Measurements from ENCODE around the gene NALCN.

Gene NALCN

DNA sequence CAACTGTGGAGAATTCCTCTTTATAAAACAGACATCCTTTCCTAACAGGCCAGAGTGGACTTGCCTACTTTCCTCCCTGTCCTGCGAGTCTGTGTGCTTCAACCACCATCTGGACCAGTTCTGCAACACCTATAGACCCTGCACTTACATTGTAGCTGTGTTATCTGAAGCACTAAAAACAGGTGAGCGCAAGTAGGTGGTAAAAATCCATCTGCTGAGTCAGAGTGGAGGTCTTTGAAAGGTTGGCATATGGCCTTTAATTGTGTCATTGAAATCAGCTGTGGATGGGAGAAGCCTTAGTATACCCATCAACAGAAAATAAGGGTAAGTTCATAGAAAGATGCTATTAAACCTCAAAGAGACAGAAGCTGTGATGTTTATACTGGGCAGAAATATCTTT is 7.6 kb upstream of the NALCN start:
- TF ChIP-seq TCF12 (IDR thresholded peaks at IDR 0.05; ENCODE audit: low read depth) (no peak), EGR1 (IDR thresholded peaks at IDR 0.05) (no peak), FOXM1 (IDR thresholded peaks at IDR 0.05; ENCODE audit: borderline replicate concordance, low read depth) (no peak), ZBTB7A (IDR thresholded peaks at IDR 0.05; ENCODE audit: low read depth) (no peak), RAD21 (IDR thresholded peaks at IDR 0.05; ENCODE audit: low read depth) (no peak)
- TF ChIP-seq, protein P1, sequence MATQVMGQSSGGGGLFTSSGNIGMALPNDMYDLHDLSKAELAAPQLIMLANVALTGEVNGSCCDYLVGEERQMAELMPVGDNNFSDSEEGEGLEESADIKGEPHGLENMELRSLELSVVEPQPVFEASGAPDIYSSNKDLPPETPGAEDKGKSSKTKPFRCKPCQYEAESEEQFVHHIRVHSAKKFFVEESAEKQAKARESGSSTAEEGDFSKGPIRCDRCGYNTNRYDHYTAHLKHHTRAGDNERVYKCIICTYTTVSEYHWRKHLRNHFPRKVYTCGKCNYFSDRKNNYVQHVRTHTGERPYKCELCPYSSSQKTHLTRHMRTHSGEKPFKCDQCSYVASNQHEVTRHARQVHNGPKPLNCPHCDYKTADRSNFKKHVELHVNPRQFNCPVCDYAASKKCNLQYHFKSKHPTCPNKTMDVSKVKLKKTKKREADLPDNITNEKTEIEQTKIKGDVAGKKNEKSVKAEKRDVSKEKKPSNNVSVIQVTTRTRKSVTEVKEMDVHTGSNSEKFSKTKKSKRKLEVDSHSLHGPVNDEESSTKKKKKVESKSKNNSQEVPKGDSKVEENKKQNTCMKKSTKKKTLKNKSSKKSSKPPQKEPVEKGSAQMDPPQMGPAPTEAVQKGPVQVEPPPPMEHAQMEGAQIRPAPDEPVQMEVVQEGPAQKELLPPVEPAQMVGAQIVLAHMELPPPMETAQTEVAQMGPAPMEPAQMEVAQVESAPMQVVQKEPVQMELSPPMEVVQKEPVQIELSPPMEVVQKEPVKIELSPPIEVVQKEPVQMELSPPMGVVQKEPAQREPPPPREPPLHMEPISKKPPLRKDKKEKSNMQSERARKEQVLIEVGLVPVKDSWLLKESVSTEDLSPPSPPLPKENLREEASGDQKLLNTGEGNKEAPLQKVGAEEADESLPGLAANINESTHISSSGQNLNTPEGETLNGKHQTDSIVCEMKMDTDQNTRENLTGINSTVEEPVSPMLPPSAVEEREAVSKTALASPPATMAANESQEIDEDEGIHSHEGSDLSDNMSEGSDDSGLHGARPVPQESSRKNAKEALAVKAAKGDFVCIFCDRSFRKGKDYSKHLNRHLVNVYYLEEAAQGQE (IDR thresholded peaks at IDR 0.05; ENCODE audit: low read depth) = no peak

DNA sequence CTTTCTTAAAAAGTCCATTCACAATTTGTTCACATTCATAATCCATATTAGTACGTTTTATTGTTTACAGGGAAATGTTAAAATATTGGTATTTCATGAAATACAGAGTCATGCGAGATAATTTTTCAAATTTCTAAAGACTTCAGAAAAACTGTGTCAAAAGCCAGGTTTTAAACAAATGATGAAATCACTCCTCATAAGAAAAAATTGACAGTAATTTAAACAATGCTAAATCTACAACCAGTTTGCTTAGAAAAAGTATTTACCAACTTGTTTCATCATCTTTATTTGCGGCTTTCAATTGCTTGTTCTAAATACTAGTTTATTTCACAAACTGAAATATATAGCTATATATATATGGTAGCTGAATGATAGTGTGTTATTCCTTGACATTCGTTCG is 1.2 kb upstream of the NALCN start:
- TF ChIP-seq FOXM1 (IDR thresholded peaks at IDR 0.05; ENCODE audit: borderline replicate concordance, low read depth) (no peak), TCF12 (IDR thresholded peaks at IDR 0.05; ENCODE audit: low read depth) (no peak), ZBTB7A (IDR thresholded peaks at IDR 0.05; ENCODE audit: low read depth) (no peak), EP300 (IDR thresholded peaks at IDR 0.05; ENCODE audit: borderline replicate concordance) (no peak), YY1 (IDR thresholded peaks at IDR 0.05; ENCODE audit: low read depth) (no peak), NFIC (IDR thresholded peaks at IDR 0.05) (no peak), CEBPB (IDR thresholded peaks at IDR 0.05) (no peak), TEAD4 (IDR thresholded peaks at IDR 0.05) (no peak), CREB1 (IDR thresholded peaks at IDR 0.05; ENCODE audit: low read depth) (no peak), RAD21 (IDR thresholded peaks at IDR 0.05; ENCODE audit: low read depth) (no peak), TAF1 (IDR thresholded peaks at IDR 0.05; ENCODE audit: low read depth) (no peak), EGR1 (IDR thresholded peaks at IDR 0.05) (no peak)
- TF ChIP-seq, protein P2, sequence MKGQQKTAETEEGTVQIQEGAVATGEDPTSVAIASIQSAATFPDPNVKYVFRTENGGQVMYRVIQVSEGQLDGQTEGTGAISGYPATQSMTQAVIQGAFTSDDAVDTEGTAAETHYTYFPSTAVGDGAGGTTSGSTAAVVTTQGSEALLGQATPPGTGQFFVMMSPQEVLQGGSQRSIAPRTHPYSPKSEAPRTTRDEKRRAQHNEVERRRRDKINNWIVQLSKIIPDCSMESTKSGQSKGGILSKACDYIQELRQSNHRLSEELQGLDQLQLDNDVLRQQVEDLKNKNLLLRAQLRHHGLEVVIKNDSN (IDR thresholded peaks at IDR 0.05) = no peak
- TF ChIP-seq, protein P3, sequence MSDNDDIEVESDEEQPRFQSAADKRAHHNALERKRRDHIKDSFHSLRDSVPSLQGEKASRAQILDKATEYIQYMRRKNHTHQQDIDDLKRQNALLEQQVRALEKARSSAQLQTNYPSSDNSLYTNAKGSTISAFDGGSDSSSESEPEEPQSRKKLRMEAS (IDR thresholded peaks at IDR 0.05) = no peak
- TF ChIP-seq, protein P1 (IDR thresholded peaks at IDR 0.05; ENCODE audit: low read depth) = no peak

DNA sequence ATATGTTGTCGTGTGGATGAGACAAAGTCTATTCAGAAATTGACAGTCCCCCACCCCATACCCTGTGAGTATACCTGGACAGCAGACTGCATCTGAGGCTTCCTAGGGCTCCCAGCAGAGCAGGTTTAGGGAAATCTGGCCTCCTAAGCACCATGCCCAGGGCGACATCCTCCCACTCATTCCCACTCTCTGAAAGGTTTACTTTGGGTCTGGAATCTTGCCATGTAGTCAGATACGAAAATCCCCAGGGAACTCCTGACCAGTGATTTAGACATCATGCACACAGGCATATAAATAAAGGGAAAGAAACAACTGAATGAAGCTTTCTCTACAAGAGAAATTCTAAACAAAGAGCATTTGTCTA is 717 bp upstream of the NALCN start:
- no peak for TF ChIP-seq TCF12 (IDR thresholded peaks at IDR 0.05; ENCODE audit: low read depth)
- TF ChIP-seq, protein P1 (IDR thresholded peaks at IDR 0.05; ENCODE audit: low read depth) = no peak
- no peak for TF ChIP-seq CEBPB (IDR thresholded peaks at IDR 0.05)
- no peak for TF ChIP-seq ZBTB7A (IDR thresholded peaks at IDR 0.05; ENCODE audit: low read depth)
- no peak for TF ChIP-seq TAF1 (IDR thresholded peaks at IDR 0.05; ENCODE audit: low read depth)
- TF ChIP-seq YY1 (IDR thresholded peaks at IDR 0.05; ENCODE audit: low read depth) = no peak
- TF ChIP-seq RAD21 (IDR thresholded peaks at IDR 0.05; ENCODE audit: low read depth) = no peak
- TF ChIP-seq TEAD4 (IDR thresholded peaks at IDR 0.05) = no peak
- TF ChIP-seq FOXM1 (IDR thresholded peaks at IDR 0.05; ENCODE audit: borderline replicate concordance, low read depth) = no peak
- TF ChIP-seq, protein P3 (IDR thresholded peaks at IDR 0.05) = no peak
- no peak for TF ChIP-seq EP300 (IDR thresholded peaks at IDR 0.05; ENCODE audit: borderline replicate concordance)
- TF ChIP-seq NFIC (IDR thresholded peaks at IDR 0.05) = no peak

DNA sequence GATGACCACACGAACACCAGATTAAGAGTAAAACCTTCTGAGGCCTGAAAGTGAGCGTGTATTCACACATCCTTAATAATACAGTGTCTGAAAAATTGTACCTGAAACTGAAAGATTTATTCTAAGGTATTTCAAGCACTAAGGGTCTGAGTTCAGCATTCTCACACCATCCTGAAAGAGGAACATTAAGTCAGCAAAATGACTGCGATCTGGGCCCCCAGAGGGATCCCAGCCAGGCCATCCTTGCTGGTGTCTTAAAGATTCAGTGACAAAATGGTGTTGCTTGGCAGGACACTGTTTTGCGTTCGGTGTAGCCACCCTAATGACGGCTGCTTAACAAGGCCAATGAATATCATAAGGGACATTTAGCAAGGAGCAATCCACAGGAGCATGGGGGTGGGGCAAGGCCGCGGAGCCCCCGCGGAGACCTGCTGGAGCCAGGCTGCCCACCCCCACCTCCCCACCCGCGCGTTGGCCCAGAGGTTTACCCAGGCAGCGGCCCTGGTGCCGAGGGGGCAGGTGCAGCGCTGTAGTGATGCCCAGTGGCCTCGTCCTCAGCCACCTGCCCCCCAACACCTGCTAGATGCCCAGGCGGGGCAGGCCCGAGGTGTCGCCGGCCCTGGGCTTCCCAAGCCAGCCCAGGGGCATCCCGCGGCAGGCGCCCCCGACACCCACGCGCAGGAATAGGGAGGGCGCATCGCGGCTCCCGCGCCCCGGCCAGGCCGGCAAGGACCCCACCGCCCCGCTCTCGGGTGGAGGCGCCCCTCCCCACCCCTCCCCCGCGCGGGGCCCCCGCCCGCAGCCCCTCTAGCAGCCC is 742 bp downstream of the NALCN start:
- no peak for TF ChIP-seq TAF1 (IDR thresholded peaks at IDR 0.05; ENCODE audit: low read depth)
- TF ChIP-seq YY1 (IDR thresholded peaks at IDR 0.05; ENCODE audit: low read depth) = no peak
- no peak for TF ChIP-seq TCF12 (IDR thresholded peaks at IDR 0.05; ENCODE audit: low read depth)
- TF ChIP-seq EGR1 (IDR thresholded peaks at IDR 0.05) = no peak
- no peak for TF ChIP-seq TEAD4 (IDR thresholded peaks at IDR 0.05)
- TF ChIP-seq, protein P1 (IDR thresholded peaks at IDR 0.05; ENCODE audit: low read depth) = no peak
- TF ChIP-seq, protein P2 (IDR thresholded peaks at IDR 0.05) = no peak
- no peak for TF ChIP-seq FOXM1 (IDR thresholded peaks at IDR 0.05; ENCODE audit: borderline replicate concordance, low read depth)
- TF ChIP-seq CREB1 (IDR thresholded peaks at IDR 0.05; ENCODE audit: low read depth) = no peak
- TF ChIP-seq CEBPB (IDR thresholded peaks at IDR 0.05) = no peak
- TF ChIP-seq NFIC (IDR thresholded peaks at IDR 0.05) = no peak
- TF ChIP-seq ZBTB7A (IDR thresholded peaks at IDR 0.05; ENCODE audit: low read depth) = no peak
- no peak for TF ChIP-seq RAD21 (IDR thresholded peaks at IDR 0.05; ENCODE audit: low read depth)

Measured in Ishikawa (cell line).